HG03354 (cell line): ENCODE results near the gene KCNJ9.

Experiments
- ATAC-seq: cut with Tn5 transposase; IDR thresholded peaks from one replicate; pipeline ENCODE4 v1.9.1; 2021; ENCODE audit warnings: mild to moderate bottlenecking; ENCODE audit not compliant: unreplicated experiment, poor library complexity, severe bottlenecking

The KCNJ9 gene

DNA sequence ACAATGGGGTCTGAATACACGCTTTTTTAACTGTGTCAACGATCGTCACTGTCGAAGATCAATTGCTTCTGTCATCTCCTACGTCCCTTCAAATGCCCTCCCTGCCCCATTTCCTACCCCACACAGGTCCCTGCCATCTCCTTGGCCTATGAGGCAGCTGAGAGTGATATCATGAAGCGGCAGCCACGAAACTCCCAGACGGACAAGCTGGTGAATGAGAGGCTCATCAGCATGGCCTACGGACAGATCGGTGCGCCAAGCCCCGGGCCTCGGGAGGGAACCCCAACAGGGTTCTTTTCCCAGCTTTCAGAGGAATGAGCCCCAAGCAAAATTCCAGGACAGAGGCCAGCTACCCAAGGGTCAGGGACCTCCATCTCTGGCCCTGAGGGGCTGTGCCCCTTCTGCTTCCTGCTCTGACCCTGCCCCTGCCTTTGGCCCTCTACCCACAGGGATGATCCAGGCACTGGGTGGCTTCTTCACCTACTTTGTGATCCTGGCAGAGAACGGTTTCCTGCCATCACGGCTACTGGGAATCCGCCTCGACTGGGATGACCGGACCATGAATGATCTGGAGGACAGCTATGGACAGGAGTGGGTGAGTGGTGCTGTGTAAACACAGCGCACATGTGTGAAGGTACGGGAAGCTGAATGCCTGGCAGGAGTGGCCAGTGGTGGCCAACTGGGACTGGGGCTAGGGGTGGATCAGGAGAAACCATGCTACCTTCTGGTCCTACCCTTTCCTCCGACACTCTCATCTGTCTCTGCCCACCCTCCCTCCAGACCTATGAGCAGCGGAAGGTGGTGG is 55.0 kb downstream of the KCNJ9 start:
- no peak for ATAC-seq

- no peak for ATAC-seq
Observed at GRCh38 chr1:160136926-160137200, 55.5 kb downstream of the KCNJ9 start.

- no peak for ATAC-seq
Observed at GRCh38 chr1:160137216-160137862, 56.0 kb downstream of the KCNJ9 start.

GRCh38 chr1:160139840-160140239 is 58.5 kb downstream of the KCNJ9 start:
- ATAC-seq = no peak
